ENCODE results near the gene GLTP.
A peak's percentile ranks its signal among the peaks of the same experiment; 100 is the strongest.

The GLTP gene

GRCh38 chr12:109840305-109841074 lies 39.9 kb downstream of the GLTP start:
- no peak for DNase-seq

- DNase-seq: no peak
Measured at GRCh38 chr12:109839444-109839843, 40.9 kb downstream of the GLTP start.

- no peak for DNase-seq
Measured at GRCh38 chr12:109836916-109837315, 43.4 kb downstream of the GLTP start.

- no peak for DNase-seq
Measured at GRCh38 chr12:109835827-109836226, 44.5 kb downstream of the GLTP start.

DNA sequence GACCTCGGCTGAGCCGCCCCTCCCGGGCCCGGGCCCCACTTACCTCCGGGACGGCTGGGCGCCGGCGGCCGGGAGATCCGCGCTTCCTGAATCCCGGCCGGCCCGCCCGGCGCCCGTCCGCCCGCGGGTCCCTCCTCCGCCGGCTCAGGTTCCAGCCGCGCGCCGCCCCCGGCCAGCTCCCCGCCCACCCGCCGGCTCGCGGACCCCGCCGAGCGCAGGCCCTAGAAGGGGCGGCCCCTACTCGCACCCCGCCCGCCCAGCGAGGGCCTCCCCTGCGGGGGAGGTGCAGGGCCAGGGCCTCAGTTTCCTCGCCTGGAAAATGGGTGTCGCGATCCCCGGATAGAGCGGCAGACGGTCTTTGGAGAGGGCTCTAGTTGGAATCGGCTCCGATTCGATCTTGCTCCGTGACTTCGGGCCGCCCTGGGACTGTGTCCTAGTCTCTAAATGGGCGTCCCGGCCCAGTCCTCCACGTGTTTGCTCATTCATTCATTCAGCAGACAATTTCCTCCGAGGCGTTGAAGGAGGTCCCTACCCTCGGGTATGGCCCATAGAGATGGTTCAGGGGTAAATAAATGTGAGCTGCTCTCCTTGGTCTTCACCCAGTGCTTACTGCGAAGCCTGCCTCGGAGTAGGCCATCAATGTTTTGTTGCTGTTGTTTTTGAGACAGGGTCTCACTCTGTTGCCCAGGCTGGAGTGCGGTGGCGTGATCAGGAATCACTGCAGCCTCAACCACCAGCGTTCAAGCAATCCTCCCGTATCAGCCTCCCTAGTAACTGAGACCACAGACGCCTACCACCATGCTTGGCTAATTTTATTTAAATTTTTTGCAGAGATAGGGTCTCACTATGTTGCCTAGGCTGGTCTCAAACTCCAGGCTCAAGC lies 46.8 kb downstream of the GLTP start, which contains the start of gene TRPV4:
Gene TRPV4, minus strand, starts transcription at position 92 of the 883 bp plus-strand sequence. CDS start 18,602 bp downstream, outside the sequence.
- no peak for DNase-seq

DNA sequence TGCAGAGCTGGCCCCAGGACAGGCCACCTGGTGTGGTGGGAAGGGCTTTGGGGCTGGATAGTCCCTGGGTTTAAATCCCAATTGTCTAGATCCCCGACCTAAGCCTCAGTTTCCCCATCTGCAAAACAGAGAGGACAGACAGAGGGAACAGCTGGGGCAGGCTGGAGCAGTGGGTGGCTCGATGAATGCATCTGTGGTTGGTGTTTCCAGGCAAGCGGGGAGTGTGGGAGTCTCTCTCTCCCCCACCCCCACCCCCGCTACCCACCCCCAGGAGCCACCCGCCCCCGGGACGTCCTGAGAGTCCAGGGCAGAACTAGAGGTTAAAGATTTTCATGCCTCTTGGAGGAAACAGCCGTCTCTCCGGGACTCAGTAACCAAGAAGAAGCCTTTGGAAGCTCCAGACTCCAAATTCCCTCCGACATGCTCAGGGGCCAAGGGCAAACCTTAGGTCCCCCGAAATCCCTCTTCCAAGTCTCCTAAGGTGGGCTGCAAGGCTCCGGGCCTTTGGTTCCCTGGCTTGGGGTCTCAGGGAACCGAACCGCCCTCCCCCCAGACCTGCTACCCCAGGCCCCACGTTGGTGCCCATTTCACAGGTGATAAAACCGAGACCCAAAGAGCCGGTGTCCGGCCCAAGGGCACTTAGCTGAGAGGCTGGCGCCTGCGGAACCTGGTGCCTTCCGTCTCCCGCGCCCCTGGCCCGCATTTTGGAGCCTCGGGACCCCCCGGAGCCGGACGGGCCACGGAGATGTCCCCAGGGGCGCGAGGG lies 47.6 kb downstream of the GLTP start:
- DNase-seq: no peak

- no peak for DNase-seq
Measured at GRCh38 chr12:109831929-109832328, 48.4 kb downstream of the GLTP start.

DNA sequence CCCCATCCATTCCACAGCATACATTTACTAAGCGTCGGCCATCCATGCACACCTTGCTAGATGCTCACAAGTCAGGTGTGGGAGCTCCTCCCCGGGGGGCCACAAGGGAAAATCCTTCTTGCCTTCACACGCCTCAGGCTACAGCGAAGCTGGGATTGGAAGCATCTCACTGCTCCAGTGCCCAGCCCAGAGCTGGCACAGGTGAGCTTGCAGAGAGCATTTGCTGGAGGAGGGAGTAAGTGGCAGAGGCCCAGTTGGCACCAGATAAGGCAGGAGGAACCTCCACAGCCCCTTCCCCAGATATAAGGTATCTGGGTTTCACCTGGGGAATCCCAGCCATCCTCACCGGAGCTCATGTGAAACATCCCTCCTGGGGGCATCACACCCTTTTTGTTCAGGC lies 49.0 kb downstream of the GLTP start:
- no peak for DNase-seq

GRCh38 chr12:109830718-109831117 lies 49.6 kb downstream of the GLTP start:
- no peak for DNase-seq

GRCh38 chr12:109830267-109830666 lies 50.1 kb downstream of the GLTP start:
- no peak for DNase-seq

DNA sequence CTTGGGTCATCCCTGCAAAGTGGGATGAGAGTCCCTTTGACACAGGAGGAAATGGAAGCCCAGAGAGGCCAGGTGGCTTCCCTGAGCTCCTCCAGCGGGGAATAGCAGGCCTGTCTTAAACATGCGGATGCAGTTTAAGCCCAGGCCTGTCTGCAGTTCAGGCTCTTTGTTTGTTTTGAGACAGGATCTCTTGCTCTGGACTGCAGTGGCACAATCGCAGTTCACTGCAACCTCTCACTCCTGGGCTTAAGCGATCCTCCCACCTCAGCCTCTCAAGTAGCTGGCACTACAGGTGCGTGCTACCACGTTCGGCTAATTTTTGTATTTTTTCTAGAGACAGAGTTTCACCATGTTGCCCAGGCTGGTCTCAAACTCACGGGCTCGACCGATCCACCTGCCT lies 50.7 kb downstream of the GLTP start:
- no peak for DNase-seq

- no peak for DNase-seq
Measured at GRCh38 chr12:109828754-109829511, 51.4 kb downstream of the GLTP start.

- peak; percentile 20 for DNase-seq
Measured at GRCh38 chr12:109827566-109828550, 52.5 kb downstream of the GLTP start.

- no peak for DNase-seq
Measured at GRCh38 chr12:109827080-109827479, 53.3 kb downstream of the GLTP start.

- no peak for DNase-seq
Measured at GRCh38 chr12:109824731-109825130, 55.6 kb downstream of the GLTP start.

DNA sequence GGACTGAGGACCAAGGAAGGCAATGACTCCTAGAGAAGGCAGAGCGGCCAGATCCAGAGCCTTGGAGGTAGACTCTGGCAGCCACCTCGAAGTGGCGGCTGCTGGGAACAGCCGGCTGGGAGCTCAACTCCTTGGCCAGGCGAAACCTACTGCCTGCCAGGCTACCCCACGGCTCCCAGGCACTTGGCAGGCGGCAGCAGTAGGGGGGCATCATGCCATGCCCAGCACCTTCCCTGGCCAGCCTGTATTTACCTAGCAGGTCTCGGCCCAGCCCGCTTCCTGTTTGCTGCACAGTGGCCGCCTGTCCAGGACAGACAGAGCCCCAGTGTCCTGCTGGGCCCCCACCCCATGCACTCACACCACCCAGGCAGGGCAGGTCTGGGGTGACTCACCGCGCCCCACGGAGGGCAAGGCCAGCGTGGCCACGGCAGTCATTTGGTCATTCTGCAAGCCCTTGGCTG lies 57.4 kb downstream of the GLTP start:
- DNase-seq: no peak

GRCh38 chr12:109822416-109822815 lies 57.9 kb downstream of the GLTP start:
- no peak for DNase-seq

GRCh38 chr12:109821968-109822367 lies 58.4 kb downstream of the GLTP start:
- DNase-seq: no peak

DNA sequence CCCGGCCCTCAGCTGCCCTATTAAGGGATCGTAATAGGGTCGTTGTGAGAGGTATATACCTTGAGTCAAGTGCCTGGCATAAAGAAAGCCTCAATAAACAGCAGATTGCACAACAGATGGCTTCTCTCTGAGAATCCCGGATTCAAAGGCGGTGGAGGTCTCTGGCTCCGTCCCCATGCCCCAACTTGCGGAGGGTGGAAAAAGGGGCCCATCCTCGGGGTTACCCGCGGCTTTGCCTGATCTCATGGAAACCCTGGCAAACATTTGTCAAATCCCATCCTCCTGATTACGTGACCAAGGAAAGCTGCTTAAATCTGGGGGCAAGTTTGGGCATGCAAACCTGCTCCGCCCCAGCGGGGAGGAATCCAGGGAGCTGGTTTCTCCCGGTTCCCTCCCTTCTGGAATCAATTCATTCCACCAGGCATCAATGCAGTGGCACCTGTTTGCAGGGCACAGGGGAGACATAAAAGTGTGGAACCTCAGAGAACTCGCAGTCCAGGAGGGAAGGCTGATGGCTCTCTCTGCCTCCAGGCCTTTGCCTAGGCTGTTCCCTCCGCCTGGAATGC lies 59.4 kb downstream of the GLTP start:
- DNase-seq: no peak

DNA sequence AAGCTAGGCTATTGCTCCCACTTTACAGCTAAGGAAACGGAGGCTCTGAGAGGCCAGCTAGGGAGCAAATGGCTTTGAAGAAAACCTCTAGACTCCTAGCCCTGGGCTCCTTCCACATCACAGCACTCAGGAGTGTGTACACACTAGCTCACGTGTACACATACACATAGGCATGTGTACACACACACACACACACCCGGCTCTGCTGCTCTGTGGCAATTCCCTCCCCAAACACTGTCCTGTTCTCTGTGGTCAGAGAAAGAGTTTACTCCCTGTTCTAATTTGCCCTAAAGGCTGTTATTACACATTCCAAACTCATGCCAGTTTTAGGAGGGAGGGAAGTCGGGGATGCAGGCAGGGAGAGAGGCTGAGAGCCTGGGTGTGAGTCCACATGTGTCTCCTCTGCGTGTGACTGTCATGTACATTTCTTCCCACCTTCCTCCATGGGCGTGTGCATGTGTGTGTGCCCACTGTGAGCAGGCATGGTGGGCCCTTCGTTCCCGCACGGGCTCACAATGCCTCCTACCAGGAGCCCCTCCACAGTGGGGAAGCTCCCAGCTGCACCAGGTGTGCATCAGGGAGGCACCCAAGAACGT lies 61.3 kb downstream of the GLTP start:
- no peak for DNase-seq
